Osteocyte (in vitro differentiated cells): ENCODE measurements around the gene HOXC12. TPM values are rescaled to one million over a fixed set of nuclear protein-coding genes. Genes with fewer than 3 reads are reported as not detected.
A peak's percentile ranks its signal among the peaks of the same experiment; 100 is the strongest.

Source experiments
- DNase-seq: peaks from one replicate; pipeline ENCODE4 v3.0.0; 2021; ENCODE audit warnings: mixed read lengths; ENCODE audit not compliant: unreplicated experiment; ENCODE audit errors: extremely low spot score
- H3K27ac Mint-ChIP-seq: one replicate; pipeline ENCODE4 v1.8.0; 2021; ENCODE audit warnings: mild to moderate bottlenecking, mixed read lengths; ENCODE audit not compliant: unreplicated experiment
- H3K27me3 Mint-ChIP-seq: one replicate; pipeline ENCODE4 v1.8.0; 2021; ENCODE audit warnings: mixed read lengths; ENCODE audit not compliant: unreplicated experiment
- H3K36me3 Mint-ChIP-seq: one replicate; pipeline ENCODE4 v1.8.0; 2021; ENCODE audit warnings: mixed read lengths; ENCODE audit not compliant: unreplicated experiment
- H3K4me1 Mint-ChIP-seq: one replicate; pipeline ENCODE4 v1.8.0; 2021; ENCODE audit warnings: mixed read lengths; ENCODE audit not compliant: unreplicated experiment
- H3K4me3 Mint-ChIP-seq: one replicate; pipeline ENCODE4 v1.8.0; 2021; ENCODE audit warnings: mild to moderate bottlenecking, moderate library complexity, mixed read lengths; ENCODE audit not compliant: unreplicated experiment
- H3K9me3 Mint-ChIP-seq: one replicate; pipeline ENCODE4 v1.8.0; 2021; ENCODE audit warnings: mixed read lengths; ENCODE audit not compliant: unreplicated experiment
- total RNA-seq: library from RNA; stranded (reverse); gene quantifications from 2 replicates; pipeline ENCODE4 v1.2.1, GENCODE V29; 2021
- TF ChIP-seq, protein P1 (sequence below): fragments of 200-600 bp; sonication (generic); IDR thresholded peaks from 2 replicates; pipeline ENCODE4 v1.5.0; 2021; ENCODE audit warnings: antibody characterized with exemption, mild to moderate bottlenecking, moderate library complexity

Gene HOXC12
- total RNA-seq, 1 donor from 2014 or later = not detected

DNA sequence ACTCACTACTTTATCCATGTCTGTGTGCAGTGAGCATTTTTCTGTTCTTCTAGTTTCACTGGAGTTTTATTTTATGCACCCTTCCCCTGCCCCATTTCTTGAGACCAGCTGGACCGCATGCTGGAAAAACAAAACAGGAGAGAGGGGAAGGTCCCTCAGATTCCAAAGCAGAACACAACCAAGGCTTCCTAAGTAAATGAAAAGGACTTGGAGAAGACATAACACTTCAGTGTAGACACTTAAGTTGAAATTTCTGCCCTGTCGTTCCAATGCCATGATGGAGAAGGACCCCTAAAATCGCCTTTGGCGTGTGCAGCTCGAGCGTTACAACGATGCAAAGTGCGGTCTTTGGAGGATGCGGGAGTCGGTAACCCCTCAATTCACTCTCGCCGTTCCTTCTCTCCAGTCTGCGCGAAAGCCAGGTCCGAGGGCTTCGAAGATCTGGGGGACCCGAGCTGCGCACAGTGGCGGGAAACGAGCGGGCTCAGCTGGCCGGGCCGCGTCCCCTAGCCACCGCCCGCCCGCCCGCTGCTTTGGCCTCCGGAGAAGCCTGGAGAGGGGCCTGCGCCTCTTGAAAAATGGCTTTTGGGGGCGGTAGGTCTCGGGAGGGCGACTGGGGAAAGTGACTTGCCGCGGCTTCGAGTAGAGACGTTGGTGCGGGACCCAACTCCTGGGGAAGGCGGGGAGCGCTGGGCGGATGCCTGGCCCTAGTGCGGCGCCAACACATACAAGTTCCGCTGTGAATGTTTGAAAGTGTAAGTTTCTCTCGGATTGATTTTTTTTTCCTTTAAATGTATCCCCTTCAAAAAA is 27.3 kb upstream of the HOXC12 start:
- Mint-ChIP-seq H3K27ac (no peak overlapping the region), H3K4me3 (no peak overlapping the region)
- TF ChIP-seq, protein P1, sequence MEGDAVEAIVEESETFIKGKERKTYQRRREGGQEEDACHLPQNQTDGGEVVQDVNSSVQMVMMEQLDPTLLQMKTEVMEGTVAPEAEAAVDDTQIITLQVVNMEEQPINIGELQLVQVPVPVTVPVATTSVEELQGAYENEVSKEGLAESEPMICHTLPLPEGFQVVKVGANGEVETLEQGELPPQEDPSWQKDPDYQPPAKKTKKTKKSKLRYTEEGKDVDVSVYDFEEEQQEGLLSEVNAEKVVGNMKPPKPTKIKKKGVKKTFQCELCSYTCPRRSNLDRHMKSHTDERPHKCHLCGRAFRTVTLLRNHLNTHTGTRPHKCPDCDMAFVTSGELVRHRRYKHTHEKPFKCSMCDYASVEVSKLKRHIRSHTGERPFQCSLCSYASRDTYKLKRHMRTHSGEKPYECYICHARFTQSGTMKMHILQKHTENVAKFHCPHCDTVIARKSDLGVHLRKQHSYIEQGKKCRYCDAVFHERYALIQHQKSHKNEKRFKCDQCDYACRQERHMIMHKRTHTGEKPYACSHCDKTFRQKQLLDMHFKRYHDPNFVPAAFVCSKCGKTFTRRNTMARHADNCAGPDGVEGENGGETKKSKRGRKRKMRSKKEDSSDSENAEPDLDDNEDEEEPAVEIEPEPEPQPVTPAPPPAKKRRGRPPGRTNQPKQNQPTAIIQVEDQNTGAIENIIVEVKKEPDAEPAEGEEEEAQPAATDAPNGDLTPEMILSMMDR = no peak

DNA sequence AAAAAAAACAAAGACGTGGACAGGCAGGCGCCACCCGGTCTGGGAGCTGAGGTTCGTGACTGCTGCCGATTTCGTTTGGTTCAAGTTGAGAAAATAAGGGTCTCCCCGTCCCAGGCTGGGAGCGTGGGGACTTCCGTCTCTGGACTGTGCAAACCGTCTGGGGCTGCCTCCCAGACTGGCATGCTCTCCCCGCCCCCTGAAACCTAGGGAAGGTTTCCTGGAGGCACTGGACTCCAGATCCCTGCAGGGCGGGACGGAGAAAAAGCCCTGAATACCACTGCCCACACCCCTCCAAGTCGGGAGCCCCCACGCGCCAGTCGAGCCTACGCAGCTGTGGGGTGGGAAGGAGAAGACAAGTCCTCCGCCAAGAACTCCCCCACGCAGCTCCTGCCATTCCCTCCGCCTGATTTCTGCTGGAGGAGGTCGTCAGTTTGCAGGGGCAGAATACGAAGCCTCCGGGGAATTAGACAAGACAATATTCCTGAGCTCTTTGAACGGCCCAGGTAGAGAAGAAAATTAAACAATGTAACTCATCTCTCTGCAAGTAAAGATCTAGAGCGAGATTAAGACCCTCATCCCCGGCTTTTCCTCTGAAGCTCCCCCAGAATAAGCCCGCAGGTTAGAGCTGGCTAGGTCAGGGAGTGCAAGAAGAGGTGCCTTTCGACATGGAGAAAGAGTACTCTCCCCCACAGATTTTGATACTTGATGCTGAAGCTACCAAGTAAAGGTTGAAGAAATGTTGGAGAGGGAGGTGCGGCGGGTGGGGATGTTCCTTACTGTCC is 26.5 kb upstream of the HOXC12 start:
- TF ChIP-seq, protein P1 = no peak

More for the DNA sequence above, 27.3 kb upstream of the HOXC12 start:
- Mint-ChIP-seq H3K27me3 (peaks cover 94% of the 10 kb centered on the region), H3K36me3 (no peaks in the 10 kb centered on the region), H3K4me1 (no peaks in the 10 kb centered on the region), H3K9me3 (no peaks in the 10 kb centered on the region)
- peak; percentile 63 for DNase-seq

DNA sequence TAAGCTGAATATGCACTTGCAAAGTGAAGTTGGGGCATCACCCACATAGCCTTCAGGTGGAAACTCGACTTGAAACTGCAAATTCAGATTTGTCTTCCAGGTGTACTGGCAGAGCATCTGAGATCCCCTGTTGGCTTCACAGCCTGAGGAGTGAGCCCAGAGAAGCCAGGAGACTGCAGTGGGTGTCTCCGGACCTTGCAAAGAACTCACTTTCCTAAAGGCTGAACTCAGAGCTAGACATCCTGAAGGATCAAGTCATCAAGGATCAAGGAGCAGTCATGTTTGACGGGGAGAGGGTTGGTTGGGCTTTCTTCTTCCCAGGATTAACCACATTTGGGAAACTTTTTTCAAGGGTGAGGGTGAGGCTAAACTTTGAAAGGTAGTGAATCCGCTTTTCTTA is 25.2 kb upstream of the HOXC12 start:
- DNase-seq = peak; percentile 36
- no peaks in the 10 kb centered on the region for H3K9me3 Mint-ChIP-seq
- TF ChIP-seq, protein P1 = no peak
- no peaks in the 10 kb centered on the region for H3K4me1 Mint-ChIP-seq
- H3K4me3 Mint-ChIP-seq = no peak overlapping the region
- peaks cover 94% of the 10 kb centered on the region for H3K27me3 Mint-ChIP-seq
- no peak overlapping the region for H3K27ac Mint-ChIP-seq
- no peaks in the 10 kb centered on the region for H3K36me3 Mint-ChIP-seq

More for the DNA sequence above, 26.5 kb upstream of the HOXC12 start:
- Mint-ChIP-seq H3K4me1 (no peaks in the 10 kb centered on the region), H3K9me3 (no peaks in the 10 kb centered on the region), H3K4me3 (no peak overlapping the region), H3K27me3 (peaks cover 94% of the 10 kb centered on the region), H3K36me3 (no peaks in the 10 kb centered on the region), H3K27ac (no peak overlapping the region)
- peak; percentile 79 for DNase-seq

DNA sequence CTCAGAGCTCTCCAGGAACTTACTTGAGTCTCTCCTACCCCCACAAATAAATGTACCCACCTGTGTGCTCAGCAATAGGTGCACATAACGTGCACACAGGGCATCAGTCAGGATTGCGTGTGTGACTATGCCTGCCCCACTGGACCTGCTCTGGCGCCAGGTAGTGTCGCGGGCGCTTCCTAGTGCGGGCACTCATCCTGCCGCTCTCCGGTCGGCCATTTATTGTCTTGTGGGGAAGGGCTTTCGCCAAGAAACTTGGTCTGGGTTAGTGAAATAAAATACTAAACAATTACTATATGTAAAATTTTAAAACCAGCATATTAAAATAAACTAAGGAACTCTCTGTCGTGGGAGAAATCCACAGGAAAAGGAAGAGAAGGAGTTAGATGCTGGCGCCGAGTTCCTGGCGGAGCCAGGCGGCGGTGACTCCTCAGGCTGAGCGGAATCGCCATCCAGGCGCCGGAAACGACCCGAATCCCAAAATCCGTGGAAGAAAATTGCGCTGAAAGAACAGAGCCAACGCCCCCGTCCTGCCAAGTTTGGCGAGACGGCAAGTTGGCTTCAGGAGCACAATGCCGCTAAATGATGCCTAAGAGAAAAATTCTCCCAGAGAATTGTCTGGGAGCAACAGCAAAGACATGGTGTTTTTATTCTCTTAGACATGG is 24.0 kb upstream of the HOXC12 start:
- TF ChIP-seq, protein P1 = no peak
- Mint-ChIP-seq H3K4me1 (peaks cover 4% of the 10 kb centered on the region), H3K4me3 (no peak overlapping the region), H3K27ac (no peak overlapping the region), H3K27me3 (peaks cover 95% of the 10 kb centered on the region), H3K9me3 (no peaks in the 10 kb centered on the region), H3K36me3 (no peaks in the 10 kb centered on the region)
- peak; percentile 73 for DNase-seq
